IPS-NIHi11 (cell line): ENCODE results near the gene EML6.
"Not testable (repeated sequence)": the region's sequence is repeated elsewhere in the genome, so short reads cannot be mapped to it uniquely, and the experiment has no call there.

Source experiments
- DNase-seq: peaks from one replicate; pipeline ENCODE4 v3.0.0; 2012; ENCODE audit warnings: mixed read lengths, low spot score

Gene EML6

GRCh38 chr2:54850171-54851122, 127.0 kb downstream of the EML6 start:
- no peak for DNase-seq

GRCh38 chr2:54853616-54854310, 130.3 kb downstream of the EML6 start:
- DNase-seq = no peak

- no peak for DNase-seq
These were observed 132.0 kb downstream of the EML6 start for GRCh38 chr2:54855434-54855833.

GRCh38 chr2:54858021-54858681, 134.7 kb downstream of the EML6 start:
- no peak for DNase-seq

- no peak for DNase-seq
These were observed 136.0 kb downstream of the EML6 start for GRCh38 chr2:54859416-54859815.

GRCh38 chr2:54859997-54860701, 136.7 kb downstream of the EML6 start:
- no peak for DNase-seq

GRCh38 chr2:54862229-54862628, 138.8 kb downstream of the EML6 start:
- no peak for DNase-seq

GRCh38 chr2:54862742-54863141, 139.3 kb downstream of the EML6 start:
- DNase-seq = no peak

GRCh38 chr2:54863660-54864059, 140.2 kb downstream of the EML6 start:
- no peak for DNase-seq

GRCh38 chr2:54864096-54864495, 140.6 kb downstream of the EML6 start:
- DNase-seq = no peak

GRCh38 chr2:54864727-54865126, 141.3 kb downstream of the EML6 start:
- DNase-seq = no peak

- no peak for DNase-seq
These were observed 142.7 kb downstream of the EML6 start for GRCh38 chr2:54866179-54866578.

GRCh38 chr2:54866868-54867267, 143.4 kb downstream of the EML6 start:
- no peak for DNase-seq

GRCh38 chr2:54867457-54867856, 144.0 kb downstream of the EML6 start:
- DNase-seq = no peak

GRCh38 chr2:54871457-54872107, 148.1 kb downstream of the EML6 start:
- DNase-seq = no peak

GRCh38 chr2:54872780-54873179, 149.3 kb downstream of the EML6 start:
- no peak for DNase-seq

- DNase-seq = not testable (repeated sequence)
These were observed 149.8 kb downstream of the EML6 start for GRCh38 chr2:54873236-54873635.

- DNase-seq = no peak
These were observed 153.3 kb downstream of the EML6 start for GRCh38 chr2:54876764-54877163.

- no peak for DNase-seq
These were observed 154.7 kb downstream of the EML6 start for GRCh38 chr2:54878182-54878581.

- DNase-seq = no peak
These were observed 155.6 kb downstream of the EML6 start for GRCh38 chr2:54879032-54879431.

- DNase-seq = no peak
These were observed 156.3 kb downstream of the EML6 start for GRCh38 chr2:54879598-54880332.
